Measurements from ENCODE around the gene SLC37A3.

Gene SLC37A3

DNA sequence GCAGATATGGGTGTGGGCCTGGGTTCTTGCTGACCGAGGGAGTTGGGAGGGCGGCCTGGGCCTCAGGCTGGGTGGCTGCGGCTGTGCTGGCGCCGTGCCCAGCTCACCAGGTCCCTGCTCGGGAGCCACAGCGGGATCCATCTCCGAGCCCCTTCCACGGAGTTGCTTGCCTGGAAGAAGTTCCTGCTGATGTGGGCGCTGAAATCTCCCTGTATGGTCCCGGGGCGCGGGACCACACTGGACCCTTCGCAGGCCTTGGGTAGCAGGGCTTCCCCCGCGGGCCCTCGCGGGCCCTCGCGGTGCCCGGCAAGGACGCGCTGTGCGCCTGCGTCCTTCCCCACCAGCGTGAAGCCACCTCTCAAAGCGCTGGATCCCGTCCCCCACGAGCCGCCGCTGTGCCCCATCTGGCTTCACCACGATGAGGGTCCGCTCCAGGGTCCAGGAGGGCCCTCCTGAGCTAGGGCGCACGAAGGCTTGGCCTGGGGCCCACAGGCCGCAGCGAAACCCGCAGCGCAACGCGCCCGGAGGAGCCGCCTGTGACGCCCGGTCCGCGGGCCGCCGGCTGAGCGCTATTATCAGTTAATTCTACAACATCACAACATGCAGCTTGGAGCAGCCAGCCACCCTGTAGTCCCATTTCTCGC, 37.0 kb upstream of the SLC37A3 start:
- H3K4me3 ChIP-seq (ENCODE audit: low read depth, low read length): no peak overlapping the region
- DNase-seq (ENCODE audit: low read depth): no peak
- TF ChIP-seq, protein P1, sequence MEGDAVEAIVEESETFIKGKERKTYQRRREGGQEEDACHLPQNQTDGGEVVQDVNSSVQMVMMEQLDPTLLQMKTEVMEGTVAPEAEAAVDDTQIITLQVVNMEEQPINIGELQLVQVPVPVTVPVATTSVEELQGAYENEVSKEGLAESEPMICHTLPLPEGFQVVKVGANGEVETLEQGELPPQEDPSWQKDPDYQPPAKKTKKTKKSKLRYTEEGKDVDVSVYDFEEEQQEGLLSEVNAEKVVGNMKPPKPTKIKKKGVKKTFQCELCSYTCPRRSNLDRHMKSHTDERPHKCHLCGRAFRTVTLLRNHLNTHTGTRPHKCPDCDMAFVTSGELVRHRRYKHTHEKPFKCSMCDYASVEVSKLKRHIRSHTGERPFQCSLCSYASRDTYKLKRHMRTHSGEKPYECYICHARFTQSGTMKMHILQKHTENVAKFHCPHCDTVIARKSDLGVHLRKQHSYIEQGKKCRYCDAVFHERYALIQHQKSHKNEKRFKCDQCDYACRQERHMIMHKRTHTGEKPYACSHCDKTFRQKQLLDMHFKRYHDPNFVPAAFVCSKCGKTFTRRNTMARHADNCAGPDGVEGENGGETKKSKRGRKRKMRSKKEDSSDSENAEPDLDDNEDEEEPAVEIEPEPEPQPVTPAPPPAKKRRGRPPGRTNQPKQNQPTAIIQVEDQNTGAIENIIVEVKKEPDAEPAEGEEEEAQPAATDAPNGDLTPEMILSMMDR (IDR thresholded peaks at IDR 0.05; ENCODE audit: low read depth, low read length, missing control alignments): no peak
- in situ Hi-C loops (cut with HindIII; ENCODE audit: low sequenced_read_pairs): no loop called here

- in situ Hi-C loops (cut with HindIII; ENCODE audit: low sequenced_read_pairs): no loop called here
- no peak overlapping the region for H3K4me3 ChIP-seq (ENCODE audit: low read depth, low read length)
- TF ChIP-seq, protein P1 (IDR thresholded peaks at IDR 0.05; ENCODE audit: low read depth, low read length, missing control alignments): no peak
- no peak for DNase-seq (ENCODE audit: low read depth)
Measured at GRCh38 chr7:140433396-140433795, 35.1 kb upstream of the SLC37A3 start.

GRCh38 chr7:140426130-140426529, 27.8 kb upstream of the SLC37A3 start:
- DNase-seq (ENCODE audit: low read depth): no peak
- in situ Hi-C loops (cut with HindIII; ENCODE audit: low sequenced_read_pairs): no loop called here
- TF ChIP-seq, protein P1 (IDR thresholded peaks at IDR 0.05; ENCODE audit: low read depth, low read length, missing control alignments): no peak
- H3K4me3 ChIP-seq (ENCODE audit: low read depth, low read length): no peak overlapping the region

- in situ Hi-C loops (cut with HindIII; ENCODE audit: low sequenced_read_pairs): no loop called here
- TF ChIP-seq, protein P1 (IDR thresholded peaks at IDR 0.05; ENCODE audit: low read depth, low read length, missing control alignments): no peak
- no peak overlapping the region for H3K4me3 ChIP-seq (ENCODE audit: low read depth, low read length)
- no peak for DNase-seq (ENCODE audit: low read depth)
Measured at GRCh38 chr7:140425718-140426117, 27.4 kb upstream of the SLC37A3 start.

- no peak for DNase-seq (ENCODE audit: low read depth)
- no peak overlapping the region for H3K4me3 ChIP-seq (ENCODE audit: low read depth, low read length)
- in situ Hi-C loops (cut with HindIII; ENCODE audit: low sequenced_read_pairs): no loop called here
- TF ChIP-seq, protein P1 (IDR thresholded peaks at IDR 0.05; ENCODE audit: low read depth, low read length, missing control alignments): no peak
Measured at GRCh38 chr7:140423501-140423900, 25.2 kb upstream of the SLC37A3 start.

- TF ChIP-seq, protein P1 (IDR thresholded peaks at IDR 0.05; ENCODE audit: low read depth, low read length, missing control alignments): no peak
- no peak for DNase-seq (ENCODE audit: low read depth)
- no peak overlapping the region for H3K4me3 ChIP-seq (ENCODE audit: low read depth, low read length)
- in situ Hi-C loops (cut with HindIII; ENCODE audit: low sequenced_read_pairs): no loop called here
Measured at GRCh38 chr7:140421521-140421920, 23.2 kb upstream of the SLC37A3 start.
